ENCODE measurements around the gene STK31. TPM values are rescaled to one million over a fixed set of nuclear protein-coding genes. Genes with fewer than 3 reads are reported as not detected.
A peak's percentile ranks its signal among the peaks of the same experiment; 100 is the strongest.

Gene STK31
- total and polyA plus RNA-seq, 10 of the 15 experiments (the other 5 are each of a cell fraction or from before 2014, with no cell fraction given): 0.08 to 0.49 (median 0.17) TPM; not detected in 1

DNA sequence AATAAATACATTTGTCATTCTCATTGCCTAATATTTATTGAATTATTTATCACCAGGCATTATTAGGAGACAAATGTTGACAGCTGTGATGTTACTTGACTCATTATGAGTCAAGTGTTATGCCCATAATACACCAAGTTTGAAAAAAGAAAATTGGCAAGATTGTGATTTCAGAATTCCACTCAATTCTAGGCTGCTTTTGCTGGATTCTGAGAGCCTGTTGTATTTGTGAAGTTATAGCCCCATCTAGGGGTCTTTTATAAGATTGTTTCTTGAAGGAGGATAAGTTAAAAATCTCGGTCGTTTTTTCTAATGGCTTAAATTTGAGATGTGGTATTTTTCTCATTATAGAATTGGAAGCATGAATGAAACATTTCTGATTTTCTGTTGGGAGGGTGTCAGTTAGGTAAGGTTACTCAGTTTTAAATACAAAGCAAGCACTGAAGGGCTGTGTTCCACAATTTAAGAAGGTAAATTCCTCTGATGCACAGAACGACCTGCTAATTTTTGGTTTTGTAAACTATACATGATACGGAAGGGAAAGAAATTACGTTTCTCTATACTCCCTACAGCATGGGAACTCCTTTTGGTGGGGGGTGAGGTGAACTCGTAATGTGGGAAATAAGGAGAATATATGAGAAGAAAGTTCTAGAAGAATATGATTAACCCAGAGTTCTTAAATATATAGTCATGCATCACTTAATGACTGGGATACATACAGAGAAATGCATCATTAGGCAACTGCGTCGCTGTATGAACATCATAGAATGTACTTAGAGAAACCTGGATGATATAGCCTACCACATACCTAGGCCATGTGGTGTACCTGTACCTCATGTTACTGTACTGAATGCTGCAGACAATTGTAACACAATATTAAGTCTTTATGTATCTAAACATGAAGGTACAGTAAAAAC, 2.6 kb downstream of the STK31 start:
- no peak overlapping the region for H3K9ac ChIP-seq (ENCODE audit: control insufficient read depth, insufficient read depth, low read length)
- DNase-seq (ENCODE audit: low read depth, low spot score) (peak; percentile 3), ATAC-seq (peak; percentile 62), FAIRE-seq (no peak)
- SMC1A ChIA-PET (ENCODE audit: uncharacterized antibody, unreplicated experiment): interaction anchor here (0.6 to 8.1 kb wide), 22 partner anchors 11 to 577 kb away, joined by 3 to 170 read pairs (median 6); no protein-coding TSS in a partner anchor
- intact Hi-C loops (cut with micrococcal nuclease; ENCODE audit: unreplicated experiment): loop anchor here (1.0 to 5.0 kb wide), 3 partner anchors 142 to 440 kb away; no protein-coding TSS in a partner anchor
- no peaks in the 10 kb centered on the region for H3K9me3 ChIP-seq (replicated peaks; ENCODE audit: control insufficient read depth, insufficient read depth, low read length)
- TF ChIP-seq SMC3 (IDR thresholded peaks at IDR 0.05; ENCODE audit: borderline replicate concordance, low read length) (peak; percentile 95; the same call in 1 of the 2 replicates), MTA2 (IDR thresholded peaks at IDR 0.05; ENCODE audit: low read depth) (no peak), RAD21 (IDR thresholded peaks at IDR 0.05; ENCODE audit: insufficient read depth, low read depth, low read length) (peak; percentile 98)
- TF ChIP-seq, protein P1, sequence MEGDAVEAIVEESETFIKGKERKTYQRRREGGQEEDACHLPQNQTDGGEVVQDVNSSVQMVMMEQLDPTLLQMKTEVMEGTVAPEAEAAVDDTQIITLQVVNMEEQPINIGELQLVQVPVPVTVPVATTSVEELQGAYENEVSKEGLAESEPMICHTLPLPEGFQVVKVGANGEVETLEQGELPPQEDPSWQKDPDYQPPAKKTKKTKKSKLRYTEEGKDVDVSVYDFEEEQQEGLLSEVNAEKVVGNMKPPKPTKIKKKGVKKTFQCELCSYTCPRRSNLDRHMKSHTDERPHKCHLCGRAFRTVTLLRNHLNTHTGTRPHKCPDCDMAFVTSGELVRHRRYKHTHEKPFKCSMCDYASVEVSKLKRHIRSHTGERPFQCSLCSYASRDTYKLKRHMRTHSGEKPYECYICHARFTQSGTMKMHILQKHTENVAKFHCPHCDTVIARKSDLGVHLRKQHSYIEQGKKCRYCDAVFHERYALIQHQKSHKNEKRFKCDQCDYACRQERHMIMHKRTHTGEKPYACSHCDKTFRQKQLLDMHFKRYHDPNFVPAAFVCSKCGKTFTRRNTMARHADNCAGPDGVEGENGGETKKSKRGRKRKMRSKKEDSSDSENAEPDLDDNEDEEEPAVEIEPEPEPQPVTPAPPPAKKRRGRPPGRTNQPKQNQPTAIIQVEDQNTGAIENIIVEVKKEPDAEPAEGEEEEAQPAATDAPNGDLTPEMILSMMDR (IDR thresholded peaks at IDR 0.05 in 2 of 3, conservative IDR thresholded peaks at IDR 0.05 in 1 of 3; ENCODE audit: control insufficient read depth in 2 of 3, extremely low read depth in 1 of 3, insufficient read depth in 1 of 3, low read depth in 3 of 3, low read length in 3 of 3): peak; percentile 22 to 70 (median 27); a peak in 4 of 6 replicates
- H3K27ac ChIP-seq (ENCODE audit: control insufficient read depth, insufficient read depth): no peak overlapping the region
- H3K4me2 ChIP-seq (ENCODE audit: control insufficient read depth, insufficient read depth): no peak overlapping the region
- no peak overlapping the region for H2AFZ ChIP-seq (ENCODE audit: control insufficient read depth, low read depth, low read length)
- in situ Hi-C loops (cut with MboI): no loop called here
- no TSS peak for BruUV-seq (replicated peaks)
- CTCF ChIA-PET: interaction anchor here (0.6 to 13.5 kb wide), 21 partner anchors 8 to 453 kb away, joined by 3 to 264 read pairs (median 4); no protein-coding TSS in a partner anchor
- H3K36me3 ChIP-seq (ENCODE audit: control insufficient read depth in 2 of 2, insufficient read depth in 2 of 2, low read length in 1 of 2): no peaks in the 10 kb centered on the region
- POLR2A ChIA-PET: interaction anchor here (0.6 kb wide), 2 partner anchors 14 to 153 kb away, joined by 5 to 7 read pairs; no protein-coding TSS in a partner anchor
- RAD21 ChIA-PET (ENCODE audit: unreplicated experiment): interaction anchor here (0.6 to 7.4 kb wide), 14 partner anchors 12 to 449 kb away, joined by 3 to 129 read pairs (median 4); no protein-coding TSS in a partner anchor
- H3K79me2 ChIP-seq (ENCODE audit: control insufficient read depth, insufficient read depth, low read length): no peaks in the 10 kb centered on the region
- 35% methylated on average over 8 of the region's 8 CpGs for WGBS (ENCODE audit: insufficient coverage, insufficient replicate concordance, low lambda C conversion rate, missing lambda C conversion rate)
- H3K27me3 ChIP-seq (replicated peaks in 1 of 2; ENCODE audit: control insufficient read depth in 2 of 2, insufficient read depth in 2 of 2, low read length in 1 of 2): no peaks in the 10 kb centered on the region
- no peaks in the 10 kb centered on the region for H3K4me1 ChIP-seq (ENCODE audit: control insufficient read depth, insufficient read depth, low read length)
- H4K20me1 ChIP-seq (ENCODE audit: control insufficient read depth, insufficient read depth): no peaks in the 10 kb centered on the region
- H3K4me3 ChIP-seq: no peak overlapping the region

Data from GM12878 (cell line).